Skeletal muscle satellite cell (primary cell): ENCODE data around the gene KLF6.

Experiments used
- H3K27me3 ChIP-seq: 2 replicates; pipeline ENCODE4 v1.7.0; 2013; ENCODE audit warnings: low read length; ENCODE audit not compliant: control insufficient read depth, insufficient read depth
- H3K36me3 ChIP-seq: 2 replicates; pipeline ENCODE4 v1.7.0; 2013; ENCODE audit warnings: mild to moderate bottlenecking, control low read depth, low read length; ENCODE audit not compliant: insufficient read depth
- H3K4me1 ChIP-seq: 2 replicates; pipeline ENCODE4 v1.7.0; 2013; ENCODE audit warnings: low read length; ENCODE audit not compliant: control insufficient read depth, insufficient read depth
- H3K4me2 ChIP-seq: 2 replicates; pipeline ENCODE4 v1.7.0; 2013; ENCODE audit warnings: mild to moderate bottlenecking, low read length
- H3K4me3 ChIP-seq: 2 replicates; pipeline ENCODE4 v1.7.0; 2013; ENCODE audit warnings: low read length
- H3K9ac ChIP-seq: 2 replicates; pipeline ENCODE4 v1.7.0; 2013; ENCODE audit warnings: mild to moderate bottlenecking, low read depth, low read length, moderate library complexity
- H3K9me3 ChIP-seq: replicated peaks from 2 replicates; pipeline ENCODE4 v1.7.0; 2013; ENCODE audit warnings: mild to moderate bottlenecking, control low read depth, low read length

KLF6 gene

GRCh38 chr10:3766046-3766756 lies 18.8 kb downstream of the KLF6 start:
- Histone ChIP-seq H3K36me3 (no peaks in the 10 kb centered on the region), H3K9ac (no peak overlapping the region), H3K4me1 (peaks cover 14% of the 10 kb centered on the region), H3K9me3 (no peaks in the 10 kb centered on the region), H3K4me2 (no peak overlapping the region), H3K27me3 (peaks cover 7% of the 10 kb centered on the region), H3K4me3 (no peak overlapping the region)

- peaks cover 14% of the 10 kb centered on the region for H3K4me1 ChIP-seq
- H3K4me3 ChIP-seq = no peak overlapping the region
- peaks cover 7% of the 10 kb centered on the region for H3K27me3 ChIP-seq
- no peak overlapping the region for H3K9ac ChIP-seq
- H3K4me2 ChIP-seq = no peak overlapping the region
- H3K9me3 ChIP-seq = no peaks in the 10 kb centered on the region
- H3K36me3 ChIP-seq = no peaks in the 10 kb centered on the region
These were observed 19.9 kb downstream of the KLF6 start for GRCh38 chr10:3765146-3765545.

GRCh38 chr10:3764626-3765112 lies 20.3 kb downstream of the KLF6 start:
- peaks cover 14% of the 10 kb centered on the region for H3K4me1 ChIP-seq
- no peak overlapping the region for H3K9ac ChIP-seq
- no peaks in the 10 kb centered on the region for H3K36me3 ChIP-seq
- no peak overlapping the region for H3K4me2 ChIP-seq
- H3K9me3 ChIP-seq = no peaks in the 10 kb centered on the region
- H3K27me3 ChIP-seq = peaks cover 11% of the 10 kb centered on the region
- H3K4me3 ChIP-seq = no peak overlapping the region

GRCh38 chr10:3763852-3764625 lies 21.0 kb downstream of the KLF6 start:
- Histone ChIP-seq H3K9ac (no peak overlapping the region), H3K36me3 (no peaks in the 10 kb centered on the region), H3K27me3 (peaks cover 14% of the 10 kb centered on the region), H3K4me3 (no peak overlapping the region), H3K4me1 (peaks cover 14% of the 10 kb centered on the region), H3K9me3 (no peaks in the 10 kb centered on the region), H3K4me2 (no peak overlapping the region)

- Histone ChIP-seq H3K9ac (no peak overlapping the region), H3K36me3 (no peaks in the 10 kb centered on the region), H3K4me1 (peaks cover 14% of the 10 kb centered on the region), H3K4me2 (peak overlapping the region; percentile 20), H3K27me3 (peaks cover 14% of the 10 kb centered on the region), H3K4me3 (no peak overlapping the region), H3K9me3 (no peaks in the 10 kb centered on the region)
These were observed 22.0 kb downstream of the KLF6 start for GRCh38 chr10:3763035-3763456.

- Histone ChIP-seq H3K27me3 (peaks cover 14% of the 10 kb centered on the region), H3K9ac (no peak overlapping the region), H3K4me1 (peaks cover 14% of the 10 kb centered on the region), H3K9me3 (no peaks in the 10 kb centered on the region), H3K4me2 (no peak overlapping the region), H3K36me3 (no peaks in the 10 kb centered on the region), H3K4me3 (no peak overlapping the region)
These were observed 22.7 kb downstream of the KLF6 start for GRCh38 chr10:3762309-3762708.

- Histone ChIP-seq H3K36me3 (no peaks in the 10 kb centered on the region), H3K4me2 (no peak overlapping the region), H3K9me3 (no peaks in the 10 kb centered on the region), H3K4me1 (peaks cover 14% of the 10 kb centered on the region), H3K9ac (no peak overlapping the region), H3K4me3 (no peak overlapping the region), H3K27me3 (peaks cover 14% of the 10 kb centered on the region)
These were observed 23.1 kb downstream of the KLF6 start for GRCh38 chr10:3761904-3762303.

GRCh38 chr10:3761021-3761686 lies 23.9 kb downstream of the KLF6 start:
- Histone ChIP-seq H3K36me3 (no peaks in the 10 kb centered on the region), H3K4me2 (no peak overlapping the region), H3K9me3 (no peaks in the 10 kb centered on the region), H3K9ac (no peak overlapping the region), H3K4me1 (peaks cover 14% of the 10 kb centered on the region), H3K27me3 (peaks cover 14% of the 10 kb centered on the region), H3K4me3 (no peak overlapping the region)

GRCh38 chr10:3760083-3760482 lies 24.9 kb downstream of the KLF6 start:
- Histone ChIP-seq H3K9ac (no peak overlapping the region), H3K36me3 (no peaks in the 10 kb centered on the region), H3K27me3 (peaks cover 14% of the 10 kb centered on the region), H3K4me2 (no peak overlapping the region), H3K9me3 (no peaks in the 10 kb centered on the region), H3K4me3 (no peak overlapping the region), H3K4me1 (peaks cover 20% of the 10 kb centered on the region)

- Histone ChIP-seq H3K9ac (no peak overlapping the region), H3K4me1 (peaks cover 26% of the 10 kb centered on the region), H3K4me2 (no peak overlapping the region), H3K36me3 (no peaks in the 10 kb centered on the region), H3K4me3 (no peak overlapping the region), H3K27me3 (peaks cover 9% of the 10 kb centered on the region), H3K9me3 (no peaks in the 10 kb centered on the region)
These were observed 25.6 kb downstream of the KLF6 start for GRCh38 chr10:3759397-3759796.

GRCh38 chr10:3758491-3758970 lies 26.5 kb downstream of the KLF6 start:
- Histone ChIP-seq H3K9ac (no peak overlapping the region), H3K4me1 (peaks cover 21% of the 10 kb centered on the region), H3K27me3 (peaks cover 7% of the 10 kb centered on the region), H3K4me2 (no peak overlapping the region), H3K9me3 (no peaks in the 10 kb centered on the region), H3K36me3 (no peaks in the 10 kb centered on the region), H3K4me3 (no peak overlapping the region)
